Cardiac muscle cell (in vitro differentiated cells and primary cell): ENCODE results near the gene AHRR. TPM values are rescaled to one million over a fixed set of nuclear protein-coding genes. Genes with fewer than 3 reads are reported as not detected.
"Not testable (repeated sequence)": the region's sequence is repeated elsewhere in the genome, so short reads cannot be mapped to it uniquely, and the experiment has no call there.

Source experiments
- DNase-seq, 2 donors: peaks; one replicate each; pipeline versions ENCODE4 v3.0.0 to v3.0.0-alpha.2; 2010 to 2017; ENCODE audit warnings: low read depth in 1 of 2, low spot score in 1 of 2
- H3K27ac ChIP-seq: fragments of 200-600 bp; sonication (generic); 2 replicates; pipeline ENCODE4 v1.5.1; 2016
- H3K27me3 ChIP-seq: fragments of 200-600 bp; sonication (generic); 2 replicates; pipeline ENCODE4 v1.6.0; 2016; ENCODE audit warnings: control low read depth
- H3K36me3 ChIP-seq: fragments of 200-600 bp; sonication (generic); 2 replicates; pipeline ENCODE4 v1.5.1; 2016; ENCODE audit warnings: control low read depth
- H3K4me1 ChIP-seq: fragments of 200-600 bp; sonication (generic); 2 replicates; pipeline ENCODE4 v1.8.1; 2017; ENCODE audit warnings: low read depth, mild to moderate bottlenecking, mixed run types
- H3K4me3 ChIP-seq: fragments of 200-600 bp; sonication (generic); 2 replicates; pipeline ENCODE4 v1.5.1; 2016; ENCODE audit warnings: mild to moderate bottlenecking
- H3K9me3 ChIP-seq: fragments of 200-600 bp; sonication (generic); 2 replicates; pipeline ENCODE4 v1.5.1; 2017; ENCODE audit warnings: low read depth, mild to moderate bottlenecking, control low read depth
- polyA plus RNA-seq: library from polyadenylated mRNA; unstranded; fragments of >200 nt; fragmentation: Nextera tagmentation; extraction: Ambion mirVana; gene quantifications from 2 replicates; pipeline ENCODE4 v1.2.1, GENCODE V29; 2016
- total RNA-seq: library from RNA; depleted of rRNA; stranded (reverse); fragments of >200 nt; gene quantifications from 2 replicates; pipeline ENCODE4 v1.2.3, GENCODE V29; 2016
- TF ChIP-seq, protein P1 (sequence below): IDR thresholded peaks from 2 replicates; pipeline ENCODE4 v1.5.1; 2012; ENCODE audit warnings: low read depth, mild to moderate bottlenecking, low read length

AHRR gene
- total and polyA plus RNA-seq, 2 experiments from 2014 or later: 0.99 to 1.4 TPM

DNA sequence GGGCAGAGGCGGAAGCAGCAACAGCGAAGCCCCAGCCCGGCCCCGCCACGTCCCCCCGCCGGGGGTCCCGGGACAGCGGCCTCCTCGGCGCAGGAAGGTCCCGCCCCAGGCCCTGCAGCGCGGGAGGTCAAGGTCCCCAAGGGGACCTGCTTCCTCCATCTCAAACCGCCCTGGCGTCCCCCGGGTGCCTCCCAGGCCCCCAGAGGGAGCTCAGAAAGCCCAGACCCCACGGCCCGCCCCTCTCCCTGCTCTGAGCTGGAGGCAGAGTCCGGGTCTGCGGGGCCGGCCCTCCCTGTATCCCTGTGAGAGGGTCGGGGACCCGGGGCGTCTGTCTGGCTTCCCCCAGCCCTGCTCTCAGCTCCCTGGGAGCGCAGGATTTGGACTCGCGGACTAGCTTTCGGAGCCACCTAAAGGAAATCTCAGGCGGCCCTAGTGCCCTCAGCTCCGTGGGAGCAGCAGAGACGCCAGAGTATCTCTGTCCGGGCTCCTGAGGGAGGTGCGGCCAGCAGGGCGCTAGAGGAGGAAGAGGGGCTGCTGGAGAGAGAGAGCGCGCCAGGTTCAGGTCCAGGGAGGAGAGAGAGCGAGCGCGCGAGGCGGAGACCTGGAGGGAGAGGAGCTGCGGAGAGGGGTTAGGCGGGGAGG is 152.2 kb downstream of the AHRR start:
- peaks cover 18% of the 10 kb centered on the region for H3K27me3 ChIP-seq
- peak overlapping the region; percentile 88 for H3K4me3 ChIP-seq
- no peaks in the 10 kb centered on the region for H3K9me3 ChIP-seq
- peak; percentile 38 to 64 for DNase-seq
- no peaks in the 10 kb centered on the region for H3K36me3 ChIP-seq
- TF ChIP-seq, protein P1, sequence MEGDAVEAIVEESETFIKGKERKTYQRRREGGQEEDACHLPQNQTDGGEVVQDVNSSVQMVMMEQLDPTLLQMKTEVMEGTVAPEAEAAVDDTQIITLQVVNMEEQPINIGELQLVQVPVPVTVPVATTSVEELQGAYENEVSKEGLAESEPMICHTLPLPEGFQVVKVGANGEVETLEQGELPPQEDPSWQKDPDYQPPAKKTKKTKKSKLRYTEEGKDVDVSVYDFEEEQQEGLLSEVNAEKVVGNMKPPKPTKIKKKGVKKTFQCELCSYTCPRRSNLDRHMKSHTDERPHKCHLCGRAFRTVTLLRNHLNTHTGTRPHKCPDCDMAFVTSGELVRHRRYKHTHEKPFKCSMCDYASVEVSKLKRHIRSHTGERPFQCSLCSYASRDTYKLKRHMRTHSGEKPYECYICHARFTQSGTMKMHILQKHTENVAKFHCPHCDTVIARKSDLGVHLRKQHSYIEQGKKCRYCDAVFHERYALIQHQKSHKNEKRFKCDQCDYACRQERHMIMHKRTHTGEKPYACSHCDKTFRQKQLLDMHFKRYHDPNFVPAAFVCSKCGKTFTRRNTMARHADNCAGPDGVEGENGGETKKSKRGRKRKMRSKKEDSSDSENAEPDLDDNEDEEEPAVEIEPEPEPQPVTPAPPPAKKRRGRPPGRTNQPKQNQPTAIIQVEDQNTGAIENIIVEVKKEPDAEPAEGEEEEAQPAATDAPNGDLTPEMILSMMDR: no peak
- peaks cover 14% of the 10 kb centered on the region for H3K4me1 ChIP-seq
- no peak overlapping the region for H3K27ac ChIP-seq

DNA sequence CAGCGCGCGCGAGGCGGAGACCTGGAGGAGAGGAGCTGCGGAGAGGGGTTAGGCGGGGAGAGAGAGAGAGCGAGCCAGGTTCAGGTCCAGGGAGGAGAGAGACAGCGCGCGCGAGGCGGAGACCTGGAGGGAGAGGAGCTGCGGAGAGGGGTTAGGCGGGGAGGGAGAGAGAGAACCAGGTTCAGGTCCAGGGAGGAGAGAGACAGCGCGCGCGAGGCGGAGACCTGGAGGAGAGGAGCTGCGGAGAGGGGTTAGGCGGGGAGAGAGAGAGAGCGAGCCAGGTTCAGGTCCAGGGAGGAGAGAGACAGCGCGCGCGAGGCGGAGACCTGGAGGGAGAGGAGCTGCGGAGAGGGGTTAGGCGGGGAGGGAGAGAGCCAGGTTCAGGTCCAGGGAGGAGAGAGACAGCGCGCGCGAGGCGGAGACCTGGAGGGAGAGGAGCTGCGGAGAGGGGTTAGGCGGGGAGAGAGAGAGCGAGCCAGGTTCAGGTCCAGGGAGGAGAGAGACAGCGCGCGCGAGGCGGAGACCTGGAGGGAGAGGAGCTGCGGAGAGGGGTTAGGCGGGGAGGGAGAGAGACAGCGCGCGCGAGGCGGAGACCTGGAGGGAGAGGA is 152.8 kb downstream of the AHRR start:
- DNase-seq, H3K36me3 ChIP-seq, H3K9me3 ChIP-seq, H3K27ac ChIP-seq: not testable (repeated sequence)
- Histone ChIP-seq H3K27me3 (peaks cover 18% of the 10 kb centered on the region), H3K4me3 (peak overlapping the region; percentile 88), H3K4me1 (peaks cover 14% of the 10 kb centered on the region)

DNA sequence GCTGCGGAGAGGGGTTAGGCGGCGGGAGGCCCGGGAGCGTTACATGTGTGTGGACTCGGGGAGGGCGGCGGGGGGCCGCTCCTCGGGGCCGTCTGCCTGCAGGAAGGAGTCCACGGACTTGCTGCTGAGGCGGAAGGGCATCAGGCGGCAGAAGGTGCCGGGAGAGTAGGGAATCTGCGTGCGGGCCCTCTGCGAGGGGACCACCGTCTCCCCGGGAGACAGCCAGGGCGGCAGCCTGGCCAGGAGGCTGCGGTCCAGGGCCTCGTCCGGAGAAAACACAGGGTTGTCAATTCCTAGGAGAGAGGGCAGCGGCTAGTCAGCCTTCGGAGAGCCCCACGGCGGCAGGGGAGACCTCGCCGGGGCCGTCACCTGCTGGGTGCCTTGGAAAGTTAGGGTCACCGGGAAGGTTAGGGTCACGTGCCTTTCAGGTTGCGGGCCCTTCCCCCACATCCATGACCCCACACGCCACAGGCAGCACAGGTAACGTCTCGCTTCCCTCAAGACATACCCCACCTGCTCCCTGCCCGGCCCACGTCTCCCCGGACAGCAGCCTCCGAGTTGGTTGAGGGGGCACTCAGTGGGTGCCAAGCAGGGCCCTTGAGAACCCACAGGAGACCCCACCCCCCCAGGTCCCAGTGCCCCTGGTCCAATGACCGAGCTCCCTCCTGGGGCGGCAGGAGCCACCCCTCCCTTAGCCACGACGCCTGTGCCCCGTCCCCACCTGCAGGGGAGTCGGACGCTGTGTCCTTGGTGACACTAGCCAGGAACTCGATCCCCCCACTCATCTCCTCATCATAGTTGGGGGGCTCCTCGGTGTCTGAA is 153.5 kb downstream of the AHRR start:
- Histone ChIP-seq H3K4me3 (peak overlapping the region; percentile 11), H3K36me3 (no peaks in the 10 kb centered on the region), H3K27ac (no peak overlapping the region), H3K4me1 (peaks cover 14% of the 10 kb centered on the region), H3K27me3 (peaks cover 18% of the 10 kb centered on the region), H3K9me3 (no peaks in the 10 kb centered on the region)
- peak in 1 of 2 donors; percentile 13 for DNase-seq
- TF ChIP-seq, protein P1: no peak

DNA sequence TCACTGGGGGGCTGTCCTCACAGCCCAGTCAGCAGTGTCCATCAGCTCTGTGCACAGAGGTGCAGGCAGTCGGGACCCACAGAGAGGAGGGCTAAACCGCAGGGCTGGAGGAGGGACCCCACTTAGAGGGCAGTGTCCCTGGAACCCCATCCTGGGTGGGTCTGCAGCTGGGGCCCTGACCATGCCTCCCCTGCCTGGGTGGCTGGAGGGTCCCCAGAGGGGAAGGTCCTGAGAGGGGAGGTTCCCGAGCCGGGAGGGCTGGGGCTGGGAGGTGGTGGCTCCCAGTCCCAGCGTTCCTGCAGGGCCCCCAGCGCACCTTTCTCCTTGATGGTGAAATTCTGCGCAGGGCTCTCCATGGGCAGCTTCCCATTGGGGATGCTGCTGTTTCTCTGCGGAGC is 154.2 kb downstream of the AHRR start:
- Histone ChIP-seq H3K27me3 (peaks cover 18% of the 10 kb centered on the region), H3K9me3 (no peaks in the 10 kb centered on the region), H3K4me1 (peaks cover 14% of the 10 kb centered on the region), H3K36me3 (no peaks in the 10 kb centered on the region), H3K4me3 (no peak overlapping the region), H3K27ac (no peak overlapping the region)
- TF ChIP-seq, protein P1: no peak
- no peak for DNase-seq

DNA sequence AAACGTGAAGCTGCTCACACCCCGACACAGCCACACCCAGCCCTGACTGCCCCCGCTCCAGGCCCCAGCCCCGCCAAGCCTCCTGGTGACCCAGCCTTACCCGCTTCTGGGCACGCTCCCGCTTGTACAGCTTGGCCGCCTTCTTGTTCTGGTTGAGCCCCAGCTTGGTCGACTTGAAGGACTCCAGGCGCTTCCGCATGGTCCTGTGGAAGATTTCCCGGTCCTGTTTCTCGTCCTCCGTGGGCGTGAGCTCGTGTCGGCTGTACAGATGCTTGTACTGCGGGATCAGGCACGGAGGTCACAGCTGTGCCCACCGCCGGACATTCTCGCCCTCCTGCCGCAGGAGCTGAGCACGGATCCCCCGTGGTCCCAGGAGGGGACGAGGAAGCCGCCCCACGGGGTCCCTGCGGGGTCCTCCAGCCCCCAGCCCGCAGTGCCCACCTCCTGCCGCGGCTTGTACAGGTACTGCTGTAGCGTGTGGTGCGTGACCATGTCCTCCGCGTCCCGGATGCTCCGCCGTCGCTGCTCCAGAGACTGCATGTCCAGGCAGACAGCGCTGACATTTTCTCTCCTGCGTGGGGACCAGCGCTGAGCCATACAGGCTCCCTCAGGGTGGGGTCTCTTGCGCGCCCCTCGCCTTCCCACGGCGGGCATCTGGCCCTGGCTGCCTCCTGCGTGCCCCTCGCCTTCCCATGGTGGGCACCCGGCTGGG is 154.7 kb downstream of the AHRR start:
- no peaks in the 10 kb centered on the region for H3K9me3 ChIP-seq
- no peak for DNase-seq
- peaks cover 18% of the 10 kb centered on the region for H3K27me3 ChIP-seq
- no peak overlapping the region for H3K4me3 ChIP-seq
- H3K36me3 ChIP-seq: no peaks in the 10 kb centered on the region
- TF ChIP-seq, protein P1: no peak
- peaks cover 14% of the 10 kb centered on the region for H3K4me1 ChIP-seq
- H3K27ac ChIP-seq: no peak overlapping the region
